Muscle layer of colon (tissue), 2 donors: ENCODE results near the gene GPC5.
"Not testable (repeated sequence)": the region's sequence is repeated elsewhere in the genome, so short reads cannot be mapped to it uniquely, and the experiment has no call there.

Experiments
- H3K27ac ChIP-seq: one replicate; pipeline ENCODE4 v1.7.0; 2013; ENCODE audit warnings: low read depth, mild to moderate bottlenecking, low read length, moderate library complexity
- H3K27me3 ChIP-seq, 2 donors: one replicate each; pipeline ENCODE4 v1.7.0; 2013; ENCODE audit warnings: low read length in 2 of 2, mild to moderate bottlenecking in 2 of 2; ENCODE audit not compliant: insufficient read depth in 2 of 2, control insufficient read depth in 1 of 2
- H3K36me3 ChIP-seq: one replicate; pipeline ENCODE4 v1.7.0; 2013; ENCODE audit warnings: mild to moderate bottlenecking, low read length; ENCODE audit not compliant: insufficient read depth
- H3K4me1 ChIP-seq: one replicate; pipeline ENCODE4 v1.7.0; 2013; ENCODE audit warnings: mild to moderate bottlenecking, low read length; ENCODE audit not compliant: insufficient read depth
- H3K4me3 ChIP-seq, 2 donors: one replicate each; pipeline ENCODE4 v1.7.0; 2013; ENCODE audit warnings: low read length in 2 of 2, low read depth in 1 of 2, mild to moderate bottlenecking in 1 of 2, moderate library complexity in 1 of 2
- H3K9ac ChIP-seq: one replicate; pipeline ENCODE4 v1.7.0; 2013; ENCODE audit warnings: low read length
- H3K9me3 ChIP-seq: one replicate; pipeline ENCODE4 v1.7.0; 2013; ENCODE audit warnings: mild to moderate bottlenecking, low read length
- donor health status: abdominal sarcoma.
- donor health status: Adenocarcinoma of cecum.

The GPC5 gene

GRCh38 chr13:91767651-91768050 lies 369.2 kb downstream of the GPC5 start:
- Histone ChIP-seq H3K4me3 (no peak overlapping the region), H3K9me3 (no peaks in the 10 kb centered on the region), H3K4me1 (no peaks in the 10 kb centered on the region), H3K27ac (no peak overlapping the region), H3K9ac (no peak overlapping the region), H3K36me3 (no peaks in the 10 kb centered on the region), H3K27me3 (no peaks in the 10 kb centered on the region)

- H3K9me3 ChIP-seq: no peaks in the 10 kb centered on the region
- H3K36me3 ChIP-seq: no peaks in the 10 kb centered on the region
- no peaks in the 10 kb centered on the region for H3K27me3 ChIP-seq
- no peaks in the 10 kb centered on the region for H3K4me1 ChIP-seq
- H3K4me3 ChIP-seq: no peak overlapping the region
- no peak overlapping the region for H3K9ac ChIP-seq
- H3K27ac ChIP-seq: no peak overlapping the region
Measured at GRCh38 chr13:91768746-91769145, 370.3 kb downstream of the GPC5 start.

GRCh38 chr13:91771229-91771628 lies 372.8 kb downstream of the GPC5 start:
- Histone ChIP-seq H3K27ac (no peak overlapping the region), H3K4me3 (no peak overlapping the region), H3K9ac (no peak overlapping the region), H3K9me3 (no peaks in the 10 kb centered on the region), H3K36me3 (no peaks in the 10 kb centered on the region), H3K4me1 (no peaks in the 10 kb centered on the region), H3K27me3 (no peaks in the 10 kb centered on the region)

GRCh38 chr13:91773591-91774227 lies 375.3 kb downstream of the GPC5 start:
- H3K27ac ChIP-seq: no peak overlapping the region

GRCh38 chr13:91774397-91774796 lies 376.0 kb downstream of the GPC5 start:
- Histone ChIP-seq H3K36me3 (no peaks in the 10 kb centered on the region), H3K27me3 (no peaks in the 10 kb centered on the region), H3K27ac (no peak overlapping the region)

More at GRCh38 chr13:91773591-91774227, 375.3 kb downstream of the GPC5 start:
- Histone ChIP-seq H3K27me3 (no peaks in the 10 kb centered on the region), H3K36me3 (no peaks in the 10 kb centered on the region), H3K4me3 (no peak overlapping the region), H3K9me3 (no peaks in the 10 kb centered on the region), H3K4me1 (no peaks in the 10 kb centered on the region), H3K9ac (no peak overlapping the region)

GRCh38 chr13:91776611-91777193 lies 378.3 kb downstream of the GPC5 start:
- Histone ChIP-seq H3K9me3 (no peaks in the 10 kb centered on the region), H3K27me3 (no peaks in the 10 kb centered on the region), H3K4me3 (no peak overlapping the region), H3K9ac (no peak overlapping the region), H3K27ac (no peak overlapping the region), H3K4me1 (no peaks in the 10 kb centered on the region), H3K36me3 (no peaks in the 10 kb centered on the region)

More at GRCh38 chr13:91774397-91774796, 376.0 kb downstream of the GPC5 start:
- Histone ChIP-seq H3K4me3 (no peak overlapping the region), H3K4me1 (no peaks in the 10 kb centered on the region), H3K9me3 (no peaks in the 10 kb centered on the region), H3K9ac (no peak overlapping the region)

- Histone ChIP-seq H3K27ac (no peak overlapping the region), H3K4me3 (no peak overlapping the region), H3K9ac (no peak overlapping the region), H3K4me1 (no peaks in the 10 kb centered on the region), H3K27me3 (no peaks in the 10 kb centered on the region), H3K9me3 (no peaks in the 10 kb centered on the region), H3K36me3 (no peaks in the 10 kb centered on the region)
Measured at GRCh38 chr13:91778123-91778522, 379.7 kb downstream of the GPC5 start.

- H3K4me1 ChIP-seq, H3K4me3 ChIP-seq, H3K36me3 ChIP-seq, H3K9ac ChIP-seq, H3K27ac ChIP-seq, H3K27me3 ChIP-seq, H3K9me3 ChIP-seq: not testable (repeated sequence)
Measured at GRCh38 chr13:91781982-91782691, 383.7 kb downstream of the GPC5 start.

GRCh38 chr13:91785431-91786119 lies 387.2 kb downstream of the GPC5 start:
- Histone ChIP-seq H3K9ac (no peak overlapping the region), H3K4me3 (no peak overlapping the region), H3K4me1 (no peaks in the 10 kb centered on the region), H3K9me3 (no peaks in the 10 kb centered on the region), H3K36me3 (no peaks in the 10 kb centered on the region), H3K27me3 (no peaks in the 10 kb centered on the region), H3K27ac (no peak overlapping the region)

GRCh38 chr13:91792054-91792453 lies 393.6 kb downstream of the GPC5 start:
- no peaks in the 10 kb centered on the region for H3K4me1 ChIP-seq
- no peak overlapping the region for H3K27ac ChIP-seq
- no peaks in the 10 kb centered on the region for H3K27me3 ChIP-seq
- H3K4me3 ChIP-seq: no peak overlapping the region
- H3K9me3 ChIP-seq: no peaks in the 10 kb centered on the region
- no peaks in the 10 kb centered on the region for H3K36me3 ChIP-seq
- H3K9ac ChIP-seq: no peak overlapping the region

GRCh38 chr13:91797567-91797966 lies 399.1 kb downstream of the GPC5 start:
- Histone ChIP-seq H3K4me3 (no peak overlapping the region), H3K9ac (no peak overlapping the region), H3K4me1 (peaks cover 5% of the 10 kb centered on the region), H3K27me3 (no peaks in the 10 kb centered on the region), H3K27ac (no peak overlapping the region), H3K9me3 (no peaks in the 10 kb centered on the region), H3K36me3 (no peaks in the 10 kb centered on the region)
